Kasumi-1 (cell line): ENCODE results near the gene ITM2B.
A peak's percentile ranks its signal among the peaks of the same experiment; 100 is the strongest.
"Not testable (repeated sequence)": the region's sequence is repeated elsewhere in the genome, so short reads cannot be mapped to it uniquely, and the experiment has no call there.

Experiments used
- DNase-seq, 2 experiments: peaks; one replicate each; lab custom pipeline; 2025; lab: John Stamatoyannopoulos, UW

ITM2B gene

DNA sequence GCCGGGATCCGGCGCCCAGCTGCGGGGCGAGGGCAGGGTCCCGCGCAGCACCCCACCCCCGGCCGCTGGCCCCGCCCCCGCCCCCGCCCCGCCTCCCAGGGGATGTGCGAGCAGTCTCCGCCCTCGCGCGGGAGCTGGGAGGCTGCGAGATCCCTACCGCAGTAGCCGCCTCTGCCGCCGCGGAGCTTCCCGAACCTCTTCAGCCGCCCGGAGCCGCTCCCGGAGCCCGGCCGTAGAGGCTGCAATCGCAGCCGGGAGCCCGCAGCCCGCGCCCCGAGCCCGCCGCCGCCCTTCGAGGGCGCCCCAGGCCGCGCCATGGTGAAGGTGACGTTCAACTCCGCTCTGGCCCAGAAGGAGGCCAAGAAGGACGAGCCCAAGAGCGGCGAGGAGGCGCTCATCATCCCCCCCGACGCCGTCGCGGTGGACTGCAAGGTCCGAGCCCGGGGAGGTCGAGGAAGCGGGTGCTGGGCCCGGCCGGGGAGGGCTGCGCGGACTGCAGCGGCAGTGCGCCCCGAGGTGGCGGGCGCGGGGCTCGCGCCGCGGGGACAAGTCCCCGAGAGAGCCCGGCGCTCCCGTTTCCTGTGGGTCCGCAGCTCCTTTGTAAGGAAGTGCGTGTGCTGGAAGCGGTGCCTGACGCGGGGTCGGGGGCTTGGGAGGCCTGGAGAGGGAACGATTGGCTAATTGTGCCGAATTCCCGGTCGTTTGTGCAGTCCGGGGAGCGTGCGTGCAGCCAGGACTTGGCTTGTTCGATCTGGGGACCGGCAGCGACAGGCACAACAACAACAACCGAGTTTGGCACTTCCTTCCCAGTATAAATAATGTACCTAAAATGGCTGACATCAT, at the start of gene ITM2B:
Gene ITM2B, plus strand, starts transcription at position 161 of the 843 bp plus-strand sequence. Its CDS starts 155 bp downstream, at position 316.
- DNase-seq: peak; percentile 61 to 67

DNA sequence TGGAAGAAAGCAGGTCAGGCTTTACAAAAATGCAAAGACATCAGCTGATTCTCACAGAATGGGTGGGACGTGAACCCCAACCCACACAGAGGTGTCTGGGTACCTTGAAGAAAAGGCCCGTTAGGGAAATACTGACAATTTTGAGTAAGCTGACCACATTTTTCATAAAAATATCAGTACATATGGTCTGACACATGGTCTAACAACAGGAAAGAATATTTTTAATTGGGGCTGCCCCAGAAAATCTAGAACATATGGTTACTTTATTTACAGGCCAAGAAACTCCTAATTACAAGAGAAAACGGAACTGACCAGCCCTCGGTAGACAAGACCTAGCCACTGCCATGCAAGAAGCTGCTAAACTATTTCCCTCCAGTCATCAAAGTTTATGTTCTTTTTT, 48.7 kb upstream of the ITM2B start:
- no peak for DNase-seq

DNA sequence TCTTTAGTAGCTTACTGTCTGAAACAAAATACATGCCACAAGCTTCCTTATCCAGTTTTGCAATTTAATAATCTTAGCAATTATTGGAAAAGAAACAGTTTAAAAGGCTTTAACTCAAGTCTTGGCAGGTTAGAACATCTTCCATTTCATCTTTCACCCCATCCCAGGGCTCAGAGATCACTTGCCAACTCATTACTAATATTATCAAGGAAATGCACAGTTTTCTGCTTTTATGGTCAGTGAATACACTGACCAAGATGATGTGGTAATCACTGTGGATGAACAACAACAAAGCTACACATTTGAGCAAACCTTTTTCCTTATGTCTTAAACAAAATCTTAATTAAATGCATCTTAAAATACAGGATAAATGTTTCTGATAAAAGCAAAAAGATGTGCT, 48.0 kb upstream of the ITM2B start:
- DNase-seq: no peak

DNA sequence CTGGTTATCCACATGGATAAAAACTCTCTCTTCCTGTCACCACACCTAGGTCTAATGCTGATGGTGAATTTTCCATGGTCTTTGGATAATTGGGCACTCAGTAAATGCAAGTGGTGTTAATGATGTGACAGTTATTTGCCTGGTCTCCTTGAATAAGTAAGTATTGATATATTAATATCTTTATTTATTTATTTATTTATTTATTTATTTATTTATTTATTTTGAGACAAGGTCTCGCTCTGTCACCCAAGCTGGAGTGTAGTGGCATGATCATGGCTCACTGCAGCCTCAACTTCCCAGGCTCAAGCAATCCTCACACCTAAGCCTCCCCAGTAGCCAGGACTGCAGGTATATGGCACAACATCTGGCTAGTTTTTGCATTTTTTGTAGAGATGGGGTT, 46.3 kb upstream of the ITM2B start:
- no peak for DNase-seq

DNA sequence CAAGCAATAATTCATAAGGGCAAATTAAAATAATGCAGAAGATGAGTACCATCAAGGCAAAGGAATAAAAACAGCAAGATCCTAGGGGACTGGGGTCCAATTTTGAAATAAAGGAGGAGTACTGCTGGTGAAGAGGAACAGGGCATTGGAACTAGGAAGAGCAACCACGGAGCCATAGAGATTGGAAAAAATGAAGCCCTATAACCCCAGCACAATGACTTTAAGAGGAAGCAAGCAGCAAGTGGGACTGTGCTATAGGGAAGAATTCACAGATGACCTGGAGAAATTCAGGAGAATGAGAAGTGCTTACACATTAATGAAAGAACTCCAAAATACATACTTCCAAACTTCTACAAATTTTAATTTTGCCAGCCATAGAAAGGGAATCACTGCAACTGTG, 44.9 kb upstream of the ITM2B start:
- DNase-seq: no peak

DNA sequence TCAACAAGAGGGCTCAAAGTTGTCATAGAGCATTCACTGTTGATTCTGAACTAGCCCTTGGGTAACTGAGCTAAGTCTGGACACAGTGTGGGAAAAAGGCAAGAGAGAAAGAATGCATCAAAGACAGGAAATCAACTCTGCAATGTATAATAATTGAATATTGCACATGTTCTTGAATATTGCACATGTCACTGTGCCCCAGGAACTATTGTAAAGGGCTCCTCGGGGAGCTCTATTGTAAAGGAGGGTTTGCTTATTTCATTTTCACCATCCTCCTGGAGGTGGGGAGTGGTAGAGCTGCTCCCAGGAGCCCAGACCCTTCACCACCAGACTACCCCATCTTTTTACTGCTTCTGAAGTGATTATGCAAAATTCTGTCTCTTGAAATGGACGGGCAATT, 44.4 kb upstream of the ITM2B start:
- no peak for DNase-seq

DNA sequence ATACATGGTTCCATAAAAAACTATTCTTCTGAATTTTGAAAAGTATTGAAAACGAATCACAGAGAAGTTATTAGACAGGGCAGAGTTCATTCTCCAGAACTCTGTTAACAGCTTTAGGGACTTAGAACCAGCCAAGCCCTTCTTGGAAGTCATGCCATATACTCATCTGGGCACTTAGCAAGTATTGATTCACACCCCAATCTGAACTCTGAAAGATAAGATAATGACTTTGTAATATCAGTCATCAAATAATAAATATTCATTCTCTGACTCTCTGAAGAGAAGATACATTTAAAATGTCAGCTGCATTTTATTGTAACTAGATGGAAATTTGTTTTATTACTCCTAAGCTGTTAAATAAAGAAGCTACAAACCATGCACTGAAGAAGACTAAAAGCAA, 43.8 kb upstream of the ITM2B start:
- DNase-seq: no peak

DNA sequence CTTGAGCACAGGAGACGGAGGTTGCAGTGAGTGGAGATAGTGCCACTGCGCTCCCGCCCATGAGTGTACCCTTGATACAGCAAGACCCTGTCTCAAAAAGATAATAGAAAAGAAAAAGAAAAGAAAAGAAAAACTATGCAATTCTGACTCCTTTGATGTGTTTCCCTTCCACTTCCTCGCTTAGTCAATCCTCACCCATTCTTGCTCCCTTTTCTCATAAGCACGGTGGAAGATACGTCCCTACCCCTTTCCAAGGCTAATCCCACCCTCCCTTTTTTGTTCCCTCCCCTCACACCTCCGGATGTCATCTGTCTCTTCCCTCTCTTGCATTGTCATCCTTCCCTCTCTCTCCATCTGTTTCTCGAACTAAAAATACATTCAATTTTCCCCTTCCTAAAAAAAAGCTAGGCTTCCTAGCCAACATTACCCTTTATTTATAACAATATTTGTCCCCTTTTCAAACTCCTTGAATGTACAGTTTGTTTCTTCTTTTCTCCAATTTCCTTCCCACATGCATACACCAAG, 40.5 kb upstream of the ITM2B start:
- no peak for DNase-seq

DNA sequence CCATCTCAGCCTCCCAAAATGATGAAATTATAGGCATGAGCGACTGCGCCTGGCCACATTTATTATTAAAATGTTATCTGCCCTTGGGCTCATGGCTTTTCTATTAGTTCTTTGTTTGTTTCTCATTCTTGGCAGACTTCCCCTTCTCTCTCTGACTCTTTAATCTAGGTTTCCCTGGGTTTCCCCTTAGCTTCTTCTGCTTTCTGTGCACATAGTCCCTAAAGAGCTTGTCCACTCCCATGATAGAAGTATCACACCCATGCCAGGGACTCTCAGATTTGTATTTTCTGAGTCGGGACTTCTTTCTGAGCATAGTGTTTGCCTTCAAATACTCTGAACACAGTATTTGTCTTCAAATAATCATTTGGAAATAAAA, 38.6 kb upstream of the ITM2B start:
- peak; percentile 38 to 80 for DNase-seq

DNA sequence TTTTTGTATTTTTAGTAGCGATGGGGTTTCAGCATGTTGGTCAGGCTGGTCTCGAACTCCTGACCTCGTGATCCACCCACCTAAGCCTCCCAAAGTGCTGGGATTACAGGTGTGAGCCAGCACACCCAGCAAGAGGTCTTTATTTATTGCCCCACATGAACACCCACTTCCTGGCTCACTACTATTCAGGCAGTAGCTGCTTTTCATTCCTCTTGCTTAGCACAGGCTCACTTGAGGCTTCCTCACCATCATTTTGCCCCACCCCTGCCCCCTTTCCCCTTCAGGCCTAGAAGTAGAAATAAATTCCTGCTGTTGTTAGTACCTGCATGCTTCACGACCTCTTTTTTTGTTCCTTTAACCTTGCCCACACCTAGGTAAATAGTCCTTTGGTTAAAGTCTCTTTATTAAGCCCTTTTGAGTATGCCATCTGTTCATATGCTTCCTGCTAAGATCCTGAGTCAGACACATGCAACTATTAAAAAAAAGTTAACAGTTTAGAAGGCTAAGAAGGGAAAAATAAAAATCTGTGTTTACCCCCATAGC, 33.5 kb upstream of the ITM2B start:
- no peak for DNase-seq

DNA sequence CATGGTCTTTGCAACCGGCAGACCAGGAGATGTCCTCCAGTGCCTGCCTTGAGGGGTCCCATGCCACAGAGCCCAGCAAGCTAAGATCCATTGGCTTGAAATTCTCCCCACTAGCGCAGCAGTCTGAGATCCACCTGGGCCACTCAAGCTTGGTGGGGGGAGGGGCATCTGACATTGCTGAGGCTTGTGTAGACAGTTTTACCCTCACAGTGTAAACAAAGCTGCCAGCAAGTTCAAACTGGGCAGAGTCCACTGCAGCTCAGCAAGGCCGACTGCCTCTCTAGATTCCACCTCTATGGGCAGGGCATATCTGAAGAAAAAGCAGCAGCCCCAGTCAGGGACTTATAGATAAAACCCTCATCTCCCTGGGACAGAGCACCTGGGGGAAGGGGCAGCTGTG, 32.0 kb upstream of the ITM2B start:
- DNase-seq: no peak

DNA sequence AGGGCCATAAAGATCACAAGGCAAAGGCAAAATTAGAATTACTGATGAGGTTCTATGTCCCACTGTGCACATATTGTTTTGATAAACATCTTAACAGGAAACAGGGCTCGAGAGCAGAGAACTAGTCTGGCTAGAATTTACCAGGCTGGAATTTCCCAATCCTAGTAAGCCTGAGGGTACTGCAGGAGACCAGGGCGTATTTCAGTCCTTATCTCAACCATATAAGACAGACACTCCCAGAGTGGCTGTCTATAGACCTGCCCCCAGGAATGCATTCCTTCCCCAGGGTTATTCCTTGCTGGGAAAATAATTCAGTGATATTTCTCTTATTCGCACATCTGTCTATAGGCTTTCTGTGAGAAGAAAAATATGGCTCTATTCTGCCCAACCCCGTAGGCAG, 25.8 kb upstream of the ITM2B start:
- not testable (repeated sequence) for DNase-seq

DNA sequence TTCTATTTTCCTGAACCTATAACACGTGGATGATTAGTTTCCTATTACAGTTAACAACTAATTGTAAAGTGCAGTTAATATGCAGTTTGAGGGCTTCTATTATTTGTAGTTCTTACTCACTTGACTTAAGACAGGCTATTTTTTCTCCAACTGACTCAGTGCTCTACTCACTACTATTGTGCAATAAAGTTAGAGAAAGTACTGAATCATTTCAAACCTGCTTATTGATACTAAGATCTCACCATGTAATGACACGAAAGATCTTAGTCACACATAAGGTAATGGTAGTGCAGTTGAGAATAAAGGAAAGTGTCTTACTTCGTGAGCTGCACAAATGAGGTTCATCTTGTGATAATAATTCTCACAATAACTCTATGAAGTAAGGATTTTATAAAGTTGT, 22.8 kb upstream of the ITM2B start:
- DNase-seq: no peak

DNA sequence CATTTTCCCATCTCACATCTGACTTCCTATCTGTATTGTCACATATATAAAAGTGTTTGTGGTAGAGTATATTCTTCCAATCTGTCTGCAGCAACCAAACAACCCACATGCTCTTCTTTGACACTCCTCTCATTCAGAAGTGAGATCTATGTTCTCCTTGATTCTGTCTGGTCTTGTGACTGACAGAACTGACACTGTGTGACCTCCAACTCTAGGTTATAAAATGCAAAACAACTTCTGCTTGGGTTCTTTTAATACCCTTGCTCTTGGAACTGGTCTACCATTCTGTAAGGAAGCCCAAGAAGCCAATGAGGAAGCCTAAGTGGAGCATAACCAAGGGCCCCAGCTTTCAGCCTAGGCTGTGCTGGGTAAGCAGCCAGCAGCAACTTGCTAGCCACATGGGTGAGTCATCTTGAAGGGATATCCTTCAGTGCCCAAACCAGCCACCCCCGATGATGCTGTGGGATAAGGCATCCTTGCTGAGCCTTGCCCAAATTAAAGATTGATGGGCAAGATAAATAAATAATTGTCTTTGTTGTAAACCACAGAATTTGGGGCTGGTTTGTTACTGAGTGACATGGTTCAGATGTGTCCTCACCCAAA, 18.4 kb upstream of the ITM2B start:
- no peak for DNase-seq

DNA sequence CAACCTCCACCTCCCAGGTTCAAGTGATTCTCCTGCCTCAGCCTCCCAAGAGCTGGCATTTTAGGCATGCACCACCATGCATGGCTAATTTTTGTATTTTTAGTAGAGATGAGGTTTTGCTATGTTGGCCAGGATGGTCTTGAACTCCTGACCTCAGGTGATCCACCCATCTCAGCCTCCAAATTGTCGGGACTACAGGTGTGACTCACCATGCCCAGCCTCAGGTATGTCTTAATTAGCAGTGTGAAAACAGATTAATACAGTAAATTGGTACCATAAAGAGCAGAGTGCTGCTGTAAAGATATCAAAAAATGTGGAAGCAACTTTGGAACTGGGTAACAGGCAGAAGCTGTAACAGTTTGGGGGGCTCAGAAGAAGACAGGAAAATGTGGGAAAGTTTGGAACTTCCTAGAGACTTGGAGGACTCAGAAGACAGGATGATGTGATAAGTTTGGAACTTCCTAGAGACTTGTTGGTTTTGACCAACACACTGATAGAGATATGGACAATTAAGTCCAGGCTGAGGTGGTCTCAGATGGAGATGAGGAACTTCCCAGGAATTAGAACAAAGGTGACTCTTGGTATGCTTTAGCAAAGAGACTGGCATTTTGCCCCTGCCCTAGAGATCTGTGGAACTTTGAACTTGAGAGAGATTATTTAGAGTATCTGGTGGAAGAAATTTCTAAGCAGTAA, 17.3 kb upstream of the ITM2B start:
- not testable (repeated sequence) for DNase-seq

DNA sequence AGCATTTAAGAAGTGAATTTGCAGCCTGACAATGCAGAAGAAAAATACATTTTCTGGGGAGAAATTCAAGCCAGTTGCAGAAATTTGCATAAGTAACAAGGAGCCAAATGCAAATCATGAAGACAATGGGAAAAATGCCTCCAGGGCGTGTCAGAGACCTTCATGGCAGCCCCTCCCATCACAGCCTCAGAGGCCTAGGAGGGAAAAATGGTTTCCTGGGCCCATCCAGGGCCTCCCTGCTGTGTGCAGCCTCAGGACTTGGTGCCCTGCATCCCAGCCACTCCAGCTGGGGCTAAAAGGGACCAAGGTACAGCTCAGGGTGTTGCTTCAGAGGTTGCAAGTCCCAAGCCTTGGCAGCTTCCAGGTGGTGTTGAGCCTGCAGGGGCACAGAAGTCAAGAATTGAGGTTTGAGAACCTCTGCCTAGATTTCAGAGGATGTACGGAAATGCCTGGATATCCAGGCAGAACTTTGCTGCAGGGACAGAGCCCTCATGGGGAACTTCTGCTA, 16.7 kb upstream of the ITM2B start:
- DNase-seq: no peak

DNA sequence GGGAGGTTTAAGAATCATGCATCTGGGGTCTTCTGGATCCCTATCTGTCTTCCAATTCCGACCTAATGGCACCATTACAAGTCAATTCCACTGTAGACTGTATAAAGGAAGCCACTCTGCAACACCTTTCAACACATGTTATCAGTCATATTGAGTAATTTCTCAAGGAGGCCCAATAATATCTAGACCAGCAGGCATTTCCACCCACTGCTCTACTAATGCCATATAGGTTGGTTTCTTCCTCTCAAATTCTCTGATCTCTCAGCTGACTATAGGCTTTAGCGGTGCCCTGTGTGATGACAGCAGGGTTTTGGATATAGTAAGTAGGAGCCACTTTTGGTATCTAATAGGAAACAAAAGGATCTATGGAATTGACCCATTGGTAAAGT, 12.4 kb upstream of the ITM2B start:
- no peak for DNase-seq

DNA sequence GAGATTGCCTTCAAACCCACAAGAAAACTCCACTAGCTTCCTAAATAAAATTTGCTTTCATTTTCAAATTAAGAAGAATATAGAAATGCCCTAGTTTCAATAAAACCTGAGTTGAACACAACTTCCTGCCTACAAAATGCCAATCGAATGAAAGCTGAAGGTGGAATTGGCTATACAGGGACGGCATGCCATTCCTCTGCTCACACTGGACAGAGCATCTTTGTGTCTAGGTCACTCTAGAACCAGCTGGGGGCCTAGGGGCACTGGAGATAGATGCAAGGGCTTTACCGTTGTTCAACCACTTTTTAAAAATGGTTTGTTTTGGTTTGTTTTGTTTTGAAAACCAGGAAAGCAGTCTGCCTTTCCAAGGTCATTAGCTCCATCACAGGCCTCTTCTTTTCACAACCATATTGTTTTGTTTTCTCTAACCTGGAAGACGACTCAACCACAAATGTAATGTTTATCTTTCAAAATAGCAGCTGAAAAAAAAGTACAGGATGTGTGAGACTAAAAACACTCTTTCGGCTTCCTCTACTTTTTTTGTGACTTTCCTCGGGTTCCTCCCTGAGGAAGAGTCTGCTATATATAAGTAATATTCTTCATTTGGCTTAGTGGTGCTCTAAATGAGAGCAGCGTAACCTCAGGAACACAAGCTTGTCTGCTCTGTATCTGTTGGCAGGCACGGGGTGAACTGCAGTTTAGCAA, 11.9 kb upstream of the ITM2B start:
- no peak for DNase-seq

DNA sequence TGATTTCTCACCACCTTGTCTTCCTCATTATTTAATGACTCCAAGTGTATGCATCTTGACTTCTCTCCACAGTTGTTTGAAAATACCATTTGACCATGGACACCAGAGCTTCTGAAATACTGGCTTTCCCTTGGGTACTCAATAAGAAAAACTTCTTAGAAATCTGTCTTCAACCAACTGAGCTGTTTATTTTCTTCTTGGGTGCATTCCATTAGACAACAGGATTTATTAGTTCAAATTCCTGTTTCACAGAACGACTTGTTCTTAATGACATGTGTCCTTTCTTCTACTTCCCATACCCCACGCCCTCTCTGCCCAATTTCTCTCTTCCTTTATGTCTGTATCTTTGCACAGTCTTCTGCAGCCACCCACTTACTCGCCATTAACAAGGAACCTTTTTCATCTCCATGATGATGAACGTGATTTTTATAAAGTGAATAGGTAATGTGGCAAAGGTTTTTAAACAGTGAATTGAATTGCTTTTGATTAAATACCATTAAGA, 11.3 kb upstream of the ITM2B start:
- DNase-seq: no peak

DNA sequence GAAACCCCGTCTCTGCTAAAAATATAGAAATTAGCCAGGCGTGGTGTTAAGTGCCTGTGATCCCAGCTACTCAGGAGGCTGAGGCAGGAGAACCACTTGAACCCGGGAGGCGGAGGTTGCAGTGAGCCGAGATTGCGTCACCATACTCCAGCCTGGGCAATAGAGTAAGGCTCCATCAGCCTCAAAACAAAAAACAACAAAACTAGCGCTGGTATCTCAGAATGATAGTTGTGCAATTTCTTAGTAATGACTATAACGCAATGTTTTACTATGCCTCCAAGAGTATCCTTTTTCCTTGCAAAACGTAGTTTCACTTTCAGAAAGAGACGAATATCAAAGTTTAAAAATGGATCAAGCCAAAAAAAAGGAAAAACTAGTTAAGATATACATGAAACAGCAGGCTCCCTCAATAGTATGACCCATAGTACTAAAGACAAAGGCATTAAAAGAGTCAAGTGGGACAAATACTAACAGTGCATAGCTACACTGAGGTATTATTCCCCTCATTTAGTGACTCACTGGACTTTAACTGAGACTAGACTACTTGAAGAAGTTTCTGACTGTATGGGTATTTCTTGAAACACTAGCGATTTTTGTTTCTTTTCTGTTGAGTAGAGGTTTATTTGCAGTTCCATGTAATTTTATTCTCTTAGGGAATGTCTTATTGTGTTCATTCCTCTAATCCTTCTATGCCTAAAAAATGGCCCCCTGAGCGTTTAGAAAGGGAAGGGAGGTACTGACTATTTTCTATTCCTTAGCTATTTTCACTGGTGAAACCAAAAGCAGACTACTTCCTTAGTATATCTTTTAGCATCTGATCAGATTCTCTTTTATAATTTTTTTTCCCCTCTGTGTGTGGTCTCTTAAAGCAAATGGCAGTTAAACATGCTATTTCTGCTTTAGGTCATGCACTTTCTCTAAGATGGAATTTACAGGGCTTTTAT, 10.4 kb upstream of the ITM2B start:
- peak in 1 of 2 experiments; percentile 6 for DNase-seq
